Erythroblast (primary cell): ENCODE data around the gene GAS6.

Experiments used
- GATA1 ChIP-seq: IDR thresholded peaks from 2 replicates; pipeline ENCODE4 v1.6.1; 2011; ENCODE audit warnings: low read depth, mild to moderate bottlenecking, control low read depth, low read length, moderate library complexity
- POLR2A ChIP-seq: IDR thresholded peaks from 2 replicates; pipeline ENCODE4 v1.6.1; 2011; ENCODE audit warnings: mild to moderate bottlenecking, low read length

DNA sequence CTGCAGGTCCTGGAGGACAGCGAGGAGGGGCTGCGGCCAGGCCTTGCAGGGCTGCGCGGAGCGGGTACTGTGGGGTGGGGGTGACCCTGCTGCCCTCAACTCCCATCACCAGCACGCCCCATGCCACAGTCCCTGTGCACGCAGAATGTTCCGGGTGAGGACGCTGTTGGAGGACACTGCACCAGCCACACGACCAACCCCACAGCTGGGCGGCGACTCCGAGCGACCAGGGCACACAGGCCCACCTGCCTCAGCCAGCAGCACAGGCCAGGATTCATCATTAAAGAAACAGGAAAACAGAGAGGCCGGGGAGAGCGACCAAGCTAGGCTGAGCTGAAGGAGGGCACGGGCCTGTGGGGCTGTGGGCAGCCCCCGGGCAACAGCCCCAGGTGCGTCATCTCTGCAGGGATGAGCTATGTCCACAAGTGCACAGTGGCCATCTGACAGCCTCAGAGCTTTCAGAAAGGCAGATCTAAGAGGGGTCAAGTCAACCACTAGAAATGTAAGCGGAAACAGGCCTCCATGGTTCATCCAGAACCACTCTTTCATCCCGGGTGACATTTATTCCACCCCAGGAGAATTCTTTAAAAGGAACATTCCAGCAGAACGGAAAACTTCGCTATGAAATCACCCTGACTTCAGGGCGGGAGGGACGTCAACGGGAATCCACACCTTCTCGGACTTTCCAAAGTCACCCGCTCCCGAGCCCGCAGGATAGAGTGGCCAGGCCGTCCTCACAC lies 1.5 kb downstream of the GAS6 start:
- TF ChIP-seq POLR2A (no peak), GATA1 (no peak)
